ENCODE data around the gene TMEM38B. TPM values are rescaled to one million over a fixed set of nuclear protein-coding genes. Genes with fewer than 3 reads are reported as not detected.

The TMEM38B gene
- total and polyA plus RNA-seq, 12 donors: 2.4 to 86.0 (median 22.7) TPM

DNA sequence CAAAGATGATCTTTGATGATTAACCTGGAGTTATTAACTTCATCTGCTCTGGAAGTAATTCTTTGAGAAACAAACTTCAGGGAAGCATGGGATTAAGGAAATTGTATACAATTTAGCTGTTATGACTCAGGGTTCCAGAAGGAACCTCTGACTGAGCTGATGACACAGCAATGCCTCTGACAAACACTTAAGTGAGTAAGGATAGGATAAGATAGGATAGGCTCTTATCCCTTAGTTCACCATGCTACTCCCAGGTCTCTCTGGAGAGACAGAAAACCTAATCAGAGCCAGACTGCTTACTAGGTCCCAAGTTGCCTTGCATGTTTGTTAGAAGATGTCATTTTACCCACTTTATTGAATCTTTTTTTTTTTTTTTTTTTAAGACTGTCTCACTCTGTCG, 12.6 kb upstream of the TMEM38B start:
- intact Hi-C loops (cut with DNase I): no loop called here
- Histone ChIP-seq H3K27ac (no peak overlapping the region), H3K4me1 (replicated peaks in 1 of 2) (no peaks in the 10 kb centered on the region), H3K4me3 (no peak overlapping the region), H3K27me3 (no peaks in the 10 kb centered on the region), H3K36me3 (replicated peaks in 1 of 2) (no peaks in the 10 kb centered on the region), H3K9me3 (replicated peaks in 1 of 3) (no peaks in the 10 kb centered on the region)
- TF ChIP-seq, protein P1, sequence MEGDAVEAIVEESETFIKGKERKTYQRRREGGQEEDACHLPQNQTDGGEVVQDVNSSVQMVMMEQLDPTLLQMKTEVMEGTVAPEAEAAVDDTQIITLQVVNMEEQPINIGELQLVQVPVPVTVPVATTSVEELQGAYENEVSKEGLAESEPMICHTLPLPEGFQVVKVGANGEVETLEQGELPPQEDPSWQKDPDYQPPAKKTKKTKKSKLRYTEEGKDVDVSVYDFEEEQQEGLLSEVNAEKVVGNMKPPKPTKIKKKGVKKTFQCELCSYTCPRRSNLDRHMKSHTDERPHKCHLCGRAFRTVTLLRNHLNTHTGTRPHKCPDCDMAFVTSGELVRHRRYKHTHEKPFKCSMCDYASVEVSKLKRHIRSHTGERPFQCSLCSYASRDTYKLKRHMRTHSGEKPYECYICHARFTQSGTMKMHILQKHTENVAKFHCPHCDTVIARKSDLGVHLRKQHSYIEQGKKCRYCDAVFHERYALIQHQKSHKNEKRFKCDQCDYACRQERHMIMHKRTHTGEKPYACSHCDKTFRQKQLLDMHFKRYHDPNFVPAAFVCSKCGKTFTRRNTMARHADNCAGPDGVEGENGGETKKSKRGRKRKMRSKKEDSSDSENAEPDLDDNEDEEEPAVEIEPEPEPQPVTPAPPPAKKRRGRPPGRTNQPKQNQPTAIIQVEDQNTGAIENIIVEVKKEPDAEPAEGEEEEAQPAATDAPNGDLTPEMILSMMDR (IDR thresholded peaks at IDR 0.05): no peak
- no peak for TF ChIP-seq POLR2A (IDR thresholded peaks at IDR 0.05)
- WGBS, 4 donors: 86 to 94% (median 91%) methylated on average over 1 of the region's 1 CpG
- DNase-seq: no peak

DNA sequence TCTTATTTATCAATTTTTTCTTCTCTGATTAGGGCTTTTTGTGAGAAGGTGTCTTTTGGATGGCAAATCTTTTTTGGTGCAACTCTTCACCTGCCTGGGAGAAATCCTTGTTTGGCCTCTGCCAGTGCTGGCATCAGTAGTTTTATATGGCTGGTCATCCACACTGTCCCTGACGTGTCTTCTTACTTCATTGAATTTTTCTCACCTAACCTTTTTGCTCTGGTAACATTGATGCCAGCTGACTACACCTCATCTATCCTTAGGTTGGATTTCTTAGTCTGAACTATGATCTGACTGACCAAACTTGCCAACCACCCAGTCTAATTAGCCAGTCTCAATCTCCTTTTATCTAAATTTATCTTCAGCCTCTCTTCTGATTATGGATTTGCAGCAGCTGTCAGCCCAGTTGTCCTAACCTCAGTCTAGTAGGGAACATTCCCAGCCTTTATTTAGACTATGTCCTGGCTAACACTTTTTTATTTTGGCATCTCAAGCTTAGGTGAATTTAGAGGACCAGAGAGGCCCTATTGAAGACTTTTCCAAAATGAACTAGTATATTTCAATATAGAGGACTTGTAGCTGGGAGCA, 10.6 kb upstream of the TMEM38B start:
- intact Hi-C loops (cut with DNase I): no loop called here
- Histone ChIP-seq H3K9me3 (replicated peaks in 1 of 3) (no peaks in the 10 kb centered on the region), H3K4me1 (replicated peaks in 1 of 2) (no peaks in the 10 kb centered on the region), H3K27me3 (no peaks in the 10 kb centered on the region), H3K27ac (no peak overlapping the region), H3K4me3 (no peak overlapping the region), H3K36me3 (replicated peaks in 1 of 2) (no peaks in the 10 kb centered on the region)
- TF ChIP-seq, protein P1 (IDR thresholded peaks at IDR 0.05): no peak
- no peak for TF ChIP-seq POLR2A (IDR thresholded peaks at IDR 0.05)
- no peak for DNase-seq
- WGBS, 4 donors: 64 to 77% (median 68%) methylated on average over 1 of the region's 1 CpG

DNA sequence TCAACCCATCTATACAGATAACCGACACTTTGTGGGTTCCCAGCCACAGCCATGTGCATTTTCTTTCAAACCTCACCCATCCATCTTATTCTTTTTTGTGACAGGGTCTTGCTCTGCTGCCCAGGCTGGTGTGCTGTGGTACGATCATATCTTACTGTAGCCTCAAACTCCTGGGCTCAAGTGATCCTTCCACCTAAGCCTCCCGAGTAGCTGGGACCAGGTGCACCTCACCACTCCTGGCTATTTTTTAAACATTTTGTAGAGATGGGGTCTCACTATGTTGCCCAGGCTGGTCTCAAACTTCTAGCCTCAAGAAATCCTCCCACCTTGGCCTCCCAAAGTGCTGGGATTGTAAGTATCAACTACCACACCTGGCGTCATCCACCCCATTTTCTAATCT, 7.4 kb upstream of the TMEM38B start:
- Histone ChIP-seq H3K9me3 (replicated peaks in 1 of 3) (no peaks in the 10 kb centered on the region), H3K27me3 (no peaks in the 10 kb centered on the region), H3K36me3 (replicated peaks in 1 of 2) (no peaks in the 10 kb centered on the region), H3K27ac (no peak overlapping the region), H3K4me3 (no peak overlapping the region), H3K4me1 (replicated peaks in 1 of 2) (no peaks in the 10 kb centered on the region)
- intact Hi-C loops (cut with DNase I): no loop called here
- DNase-seq: no peak
- WGBS, 4 donors: 88 to 99% (median 94%) methylated on average over 4 of the region's 4 CpGs
- TF ChIP-seq, protein P1 (IDR thresholded peaks at IDR 0.05): no peak
- no peak for TF ChIP-seq POLR2A (IDR thresholded peaks at IDR 0.05)

DNA sequence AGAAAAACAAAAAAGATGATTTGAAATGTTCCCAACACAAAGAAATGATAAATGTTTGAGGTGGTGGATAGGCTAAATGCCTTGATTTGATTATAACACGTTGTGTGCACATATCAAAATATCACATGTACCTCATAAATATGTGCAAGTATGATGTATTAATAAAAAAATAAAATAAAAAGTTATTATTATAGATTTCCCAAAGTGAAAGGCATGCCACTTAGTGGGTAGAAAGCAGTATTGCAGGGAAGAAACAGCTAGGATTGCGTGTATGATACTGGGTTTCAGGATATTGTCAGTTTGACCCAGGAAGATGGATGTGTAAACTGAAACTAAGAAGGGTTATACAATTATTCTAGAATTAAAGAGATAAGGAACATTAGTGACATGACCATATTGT, 3.6 kb upstream of the TMEM38B start:
- intact Hi-C loops (cut with DNase I): loop anchor here in 1 of 2 donors (10.0 kb wide), 1 partner anchor 256 kb away; no protein-coding TSS in a partner anchor
- no peaks in the 10 kb centered on the region for H3K9me3 ChIP-seq (replicated peaks in 1 of 3)
- no peak overlapping the region for H3K4me3 ChIP-seq
- DNase-seq: no peak
- no peak for TF ChIP-seq POLR2A (IDR thresholded peaks at IDR 0.05)
- TF ChIP-seq, protein P1 (IDR thresholded peaks at IDR 0.05): peak; percentile 14 to 44 (median 28)
- no peaks in the 10 kb centered on the region for H3K36me3 ChIP-seq (replicated peaks in 1 of 2)
- WGBS, 4 donors: 31 to 52% (median 33%) methylated on average over 2 of the region's 2 CpGs
- peaks cover 7 to 9% of the 10 kb centered on the region in 2 donors for H3K4me1 ChIP-seq (replicated peaks in 1 of 2)
- H3K27me3 ChIP-seq: no peaks in the 10 kb centered on the region
- H3K27ac ChIP-seq: no peak overlapping the region

Measured in adrenal gland (tissue), 12 donors.